ENCODE measurements around the gene RCOR1.
"Not testable (repeated sequence)": the region's sequence is repeated elsewhere in the genome, so short reads cannot be mapped to it uniquely, and the experiment has no call there.

RCOR1 gene

DNA sequence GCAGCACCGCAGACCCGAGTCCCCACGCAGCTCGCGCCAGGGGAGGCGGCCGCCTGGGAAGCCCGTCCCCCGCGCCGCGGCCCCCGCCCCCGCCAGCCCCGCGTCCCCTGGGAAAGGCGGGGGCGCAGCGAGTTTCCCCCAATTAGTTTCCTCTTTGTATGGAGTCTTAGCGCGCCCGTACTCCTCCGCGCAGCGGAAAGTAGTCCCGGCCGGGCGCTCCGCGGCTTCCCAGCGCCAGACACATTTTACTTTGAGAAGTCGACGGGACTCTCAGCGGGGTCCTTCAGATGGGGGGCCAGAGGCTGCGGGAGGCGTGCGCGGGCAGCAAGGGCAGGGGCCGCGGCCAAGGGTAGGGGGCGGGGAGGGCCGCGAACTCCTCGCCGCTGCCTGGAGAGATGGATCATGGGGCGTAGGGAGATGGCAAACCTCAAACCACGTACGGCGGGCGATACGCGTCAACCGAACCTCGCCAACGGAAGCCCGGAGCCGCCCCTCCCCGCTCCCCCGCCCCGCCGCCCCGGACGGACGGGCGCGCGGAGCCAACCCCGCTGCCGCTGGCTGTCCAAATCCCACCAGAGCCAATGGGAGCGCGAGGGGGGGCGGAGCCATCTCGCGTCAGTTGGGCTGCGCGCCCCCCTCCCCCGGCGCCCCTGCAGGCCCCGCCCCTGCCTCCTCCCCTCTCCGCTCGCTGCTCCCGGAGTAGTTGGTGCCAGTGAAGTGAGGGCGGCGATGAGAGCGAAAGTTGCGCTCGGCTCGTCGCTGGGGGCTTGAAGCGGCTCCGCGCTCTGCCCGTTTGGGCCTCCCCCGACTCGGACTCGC, at the start of gene RCOR1:
Gene RCOR1 (plus strand): TSS at position 706 of the 819 bp plus-strand sequence. CDS start 238 bp downstream, outside the sequence.
- DNase-seq = peak; percentile 95 to 98

DNA sequence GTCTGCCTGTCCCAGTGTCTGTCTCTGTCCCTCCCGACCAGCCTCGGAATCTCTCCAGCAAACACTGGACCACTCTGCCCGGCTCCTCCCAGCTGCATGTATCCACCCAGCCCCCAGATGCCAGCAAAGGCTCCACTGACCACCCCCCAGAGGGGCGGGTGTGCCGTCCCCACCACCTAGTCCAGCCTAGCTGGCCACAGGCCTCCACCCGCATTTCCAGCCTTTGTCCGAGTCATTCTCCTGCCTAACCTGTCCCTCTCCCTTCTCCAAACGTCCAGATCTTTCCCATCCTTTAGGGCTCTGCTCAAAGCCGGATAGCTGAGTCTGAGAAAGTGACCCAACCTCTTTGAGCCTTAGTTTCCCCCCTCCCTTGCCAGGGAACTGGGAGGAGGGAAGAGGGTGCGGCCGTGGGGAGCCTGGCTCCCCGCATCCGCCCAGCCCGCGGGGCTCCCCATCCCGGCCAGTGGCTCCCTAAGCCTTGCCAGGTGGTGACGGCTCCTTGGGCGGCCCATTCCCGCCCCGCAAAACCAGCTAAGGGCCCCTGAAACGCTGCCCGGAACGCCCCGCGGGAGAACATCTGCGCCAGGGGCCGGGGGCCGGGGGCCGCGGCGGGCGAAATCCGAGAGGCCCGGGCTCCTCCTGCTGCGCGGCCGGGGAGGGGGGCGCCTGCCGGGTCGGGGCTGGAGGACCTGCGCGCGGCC, 48.3 kb upstream of the RCOR1 start:
- no peak for DNase-seq

DNA sequence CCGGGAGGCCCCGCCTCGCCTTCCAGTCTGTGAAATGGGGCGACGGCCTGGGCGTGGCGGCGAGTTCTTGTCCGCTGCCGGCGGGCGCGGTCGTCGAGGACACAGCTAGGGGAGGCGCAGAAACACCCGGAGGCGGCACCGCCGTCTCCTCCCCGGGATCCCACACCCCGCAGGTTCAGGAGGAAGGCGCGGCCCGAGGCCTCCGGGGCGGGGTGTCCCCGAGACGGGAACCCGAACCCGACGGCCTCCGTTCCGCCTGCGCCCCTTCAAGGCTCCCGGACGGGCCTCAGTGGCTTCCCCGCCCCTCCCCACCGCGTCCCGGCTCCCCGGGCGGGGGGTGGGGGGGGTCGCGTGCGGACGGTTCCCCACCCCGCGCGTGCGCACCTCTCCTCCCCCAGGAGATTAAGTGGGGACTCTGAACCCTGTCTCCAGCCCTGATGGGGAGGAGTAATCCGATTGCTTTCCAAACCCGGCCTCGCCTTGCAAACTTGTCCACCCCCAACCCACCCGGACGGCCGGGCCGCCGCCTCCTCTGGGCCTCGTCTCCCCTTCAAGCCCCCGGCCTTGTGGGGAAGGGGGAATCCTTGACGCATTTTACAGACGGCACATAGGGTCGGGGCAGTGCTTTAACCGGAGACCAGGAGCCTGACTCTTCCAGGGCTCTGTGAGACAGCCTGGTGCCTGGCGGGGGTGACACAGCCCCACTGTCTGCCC, 47.5 kb upstream of the RCOR1 start:
- no peak for DNase-seq

DNA sequence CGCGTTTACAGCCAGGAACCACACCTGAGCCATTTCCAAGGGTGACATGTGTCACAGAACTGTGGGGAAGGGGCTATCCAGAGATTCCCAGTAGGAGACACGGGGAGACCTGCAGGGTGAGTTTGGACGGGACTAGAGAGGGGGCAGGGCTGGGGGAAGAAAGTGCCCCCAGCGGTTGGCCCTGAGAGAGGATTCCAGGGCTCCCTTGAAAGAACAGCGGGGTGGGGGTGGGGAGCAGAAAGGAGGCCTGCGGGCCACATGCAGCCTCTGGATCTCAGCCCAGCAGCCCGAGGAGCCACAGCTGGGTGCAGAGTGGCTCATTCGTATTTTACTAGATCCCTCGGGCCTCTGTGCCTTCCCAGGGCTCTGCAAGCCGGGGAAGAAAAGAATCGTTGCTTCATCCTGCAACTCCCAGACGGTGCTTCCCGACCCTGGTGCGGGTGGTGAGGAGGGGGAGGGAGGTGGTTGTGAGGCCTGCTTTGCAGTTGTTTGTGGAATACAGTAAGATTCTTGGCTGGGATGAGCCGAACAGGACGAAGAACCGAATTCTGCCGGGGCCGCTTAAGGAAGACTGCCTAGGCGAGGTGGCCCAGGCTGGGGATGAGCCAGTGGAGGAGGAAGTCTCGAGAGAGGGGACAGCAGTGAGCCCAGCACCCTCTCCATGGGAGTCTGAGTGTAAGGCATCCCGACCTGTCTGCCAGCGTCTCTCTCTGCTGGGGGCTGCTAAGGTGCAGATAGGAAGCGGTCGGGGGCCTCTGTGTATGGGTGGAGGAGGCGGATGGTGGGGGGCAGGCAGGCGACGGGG, 46.8 kb upstream of the RCOR1 start:
- DNase-seq = no peak

DNA sequence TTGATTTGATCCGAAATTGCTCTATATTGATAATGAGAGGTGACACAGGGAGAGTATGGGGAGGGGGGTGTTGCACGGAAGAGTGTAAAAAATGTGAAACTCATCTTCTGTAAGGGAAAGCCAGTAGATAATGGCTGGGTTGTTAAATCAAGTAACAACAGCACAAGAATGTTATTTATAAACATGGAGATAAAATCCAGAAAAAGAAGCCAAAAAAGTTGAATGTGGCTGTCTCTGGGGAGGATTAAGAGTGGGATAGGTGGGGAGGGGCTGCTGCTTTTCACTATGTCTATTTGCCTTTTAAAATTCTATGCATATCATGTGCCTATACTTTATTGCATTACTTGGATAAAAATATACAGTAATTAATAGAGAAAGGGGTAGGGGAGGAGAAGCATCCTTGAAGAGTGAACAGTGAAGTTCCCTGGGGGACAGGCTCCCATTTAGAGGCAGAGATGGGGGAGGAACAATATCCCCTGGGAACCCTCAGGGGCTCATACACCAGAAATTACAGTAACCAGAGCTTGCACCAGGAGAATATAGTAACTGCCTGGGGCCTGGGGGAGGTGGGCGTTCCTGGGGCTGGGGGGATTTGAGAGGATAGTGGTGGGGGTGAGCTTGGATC, 43.7 kb upstream of the RCOR1 start:
- DNase-seq = no peak

DNA sequence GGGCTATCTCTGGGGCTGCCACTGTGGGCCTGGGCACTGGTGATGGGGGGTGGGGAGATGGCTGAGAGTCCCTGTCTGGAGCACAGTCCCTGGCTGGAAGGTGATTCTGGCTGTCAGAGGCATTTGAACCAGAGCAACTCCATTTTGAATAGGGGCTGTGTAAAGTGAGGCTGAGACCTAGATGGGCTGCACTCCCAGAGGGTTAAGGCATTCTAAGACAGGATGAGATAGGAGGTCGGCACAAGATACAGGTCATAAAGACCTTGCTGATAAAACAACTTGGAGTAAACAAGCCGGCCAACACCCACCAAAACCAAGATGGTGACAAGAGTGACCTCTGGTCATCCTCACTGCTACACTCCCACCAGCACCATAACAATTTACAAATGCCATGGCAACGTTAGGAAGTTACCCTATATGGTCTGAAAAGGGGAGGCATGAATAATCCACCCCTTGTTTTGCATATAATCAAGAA, 41.5 kb upstream of the RCOR1 start:
- DNase-seq = not testable (repeated sequence)

DNA sequence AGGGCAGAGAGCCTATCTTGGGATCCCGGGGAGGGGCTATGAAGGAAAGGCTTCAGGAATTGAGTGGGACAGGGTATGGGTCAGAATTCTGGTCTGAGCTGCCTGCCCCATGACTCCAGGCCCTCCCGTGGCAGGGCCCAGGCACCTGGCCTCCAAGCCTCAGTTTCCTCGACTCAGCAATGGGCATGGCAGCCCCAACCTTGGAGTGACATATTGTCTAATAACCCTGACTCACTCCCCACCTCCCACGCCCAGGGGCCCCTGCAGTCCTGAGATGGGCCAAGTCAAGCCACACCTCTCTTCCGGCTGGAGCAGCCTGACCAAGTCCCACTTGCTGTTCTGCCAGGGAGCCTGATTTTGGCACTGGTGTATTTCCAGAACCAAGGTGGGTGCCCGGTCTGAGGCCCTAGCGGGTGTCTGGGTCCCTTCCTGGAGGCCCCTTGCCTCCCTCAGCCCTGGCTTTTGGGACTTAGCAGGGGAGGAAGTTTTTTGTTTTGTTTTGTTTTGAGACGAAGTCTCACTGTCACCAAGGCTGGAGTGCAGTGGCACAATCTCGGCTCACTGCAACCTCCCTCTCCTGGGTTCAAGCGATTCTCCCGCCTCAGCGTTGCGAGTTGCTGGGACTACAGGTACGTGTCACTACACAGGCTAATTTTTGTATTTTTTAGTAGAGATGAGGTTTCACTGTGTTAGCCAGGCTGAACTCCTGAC, 40.3 kb upstream of the RCOR1 start:
- no peak for DNase-seq

DNA sequence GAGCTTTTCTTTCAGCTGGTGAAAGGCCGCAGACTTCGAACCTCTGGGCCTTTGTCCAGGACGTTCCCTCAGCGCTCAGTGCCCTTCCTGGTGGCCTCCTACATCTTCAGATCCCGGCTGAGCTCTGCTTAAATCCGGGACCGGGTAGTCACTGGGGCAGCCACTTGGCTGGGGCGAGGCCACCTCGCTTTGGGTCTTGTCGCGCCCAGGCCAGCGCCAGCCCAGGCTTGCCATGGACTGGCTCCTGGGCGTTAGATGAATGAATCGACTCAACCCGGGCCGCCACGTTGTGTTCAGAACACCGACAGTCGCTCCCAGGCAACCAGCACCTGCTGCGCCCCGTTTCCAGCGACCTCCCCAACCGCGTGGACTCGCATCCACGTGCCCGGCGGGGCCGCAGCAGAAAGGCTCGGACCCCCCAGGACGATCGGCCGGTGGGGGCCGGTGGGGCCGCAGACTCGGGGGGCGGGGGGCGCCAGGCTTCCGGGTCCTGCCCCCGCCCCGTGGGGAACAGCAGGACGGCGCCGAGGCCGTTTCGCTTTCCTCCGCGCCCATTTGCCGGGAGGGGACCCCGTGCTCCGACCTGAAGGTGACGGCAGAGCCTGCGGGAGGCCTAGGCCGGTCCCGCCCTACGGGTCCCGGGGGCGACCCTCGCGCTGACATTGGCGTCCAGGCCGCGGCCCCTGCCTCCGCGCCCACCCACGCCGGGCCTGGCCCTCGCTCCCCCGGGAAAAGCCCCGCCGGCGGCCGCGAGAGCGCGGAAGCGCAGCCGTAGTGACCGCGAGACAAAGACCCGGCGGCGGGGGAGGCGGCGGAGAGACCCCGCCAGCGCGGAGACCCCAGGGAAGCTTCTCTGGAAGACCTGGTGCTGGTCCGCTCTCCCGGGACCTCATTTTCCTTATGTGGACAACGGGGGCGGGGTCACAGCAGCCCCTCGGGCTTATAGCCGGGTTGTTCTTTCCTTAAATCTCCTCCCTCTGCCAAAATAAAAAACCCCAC, 37.3 kb upstream of the RCOR1 start:
- DNase-seq = no peak

DNA sequence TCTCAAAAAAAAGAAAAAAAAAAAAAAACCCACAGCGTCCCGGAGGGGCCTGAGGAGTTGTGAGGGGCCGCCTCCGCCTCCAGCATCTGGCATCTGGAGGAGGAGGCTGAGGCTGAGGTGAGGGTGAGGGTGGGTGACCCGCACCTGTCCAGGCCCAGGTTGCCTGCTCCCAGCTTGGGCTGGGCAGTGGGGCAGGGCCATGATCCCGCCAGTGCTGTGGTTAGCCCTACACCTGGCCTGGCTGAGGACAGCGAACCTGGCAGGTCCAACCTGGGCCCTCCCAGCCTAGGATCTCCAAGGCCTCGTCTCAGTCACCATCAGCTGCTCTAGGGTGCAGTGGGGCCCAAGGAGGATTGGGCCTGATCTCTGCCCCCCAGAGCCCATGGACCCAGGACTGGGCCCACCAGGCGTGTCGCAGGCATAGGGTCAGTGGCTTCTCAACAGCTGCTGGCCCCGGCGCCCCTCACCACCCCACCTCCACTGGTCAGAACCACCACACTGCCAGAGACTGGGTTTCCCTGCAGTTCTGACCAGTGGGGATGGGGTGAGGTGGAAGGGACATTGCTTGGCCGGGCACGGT, 36.3 kb upstream of the RCOR1 start:
- DNase-seq = no peak

DNA sequence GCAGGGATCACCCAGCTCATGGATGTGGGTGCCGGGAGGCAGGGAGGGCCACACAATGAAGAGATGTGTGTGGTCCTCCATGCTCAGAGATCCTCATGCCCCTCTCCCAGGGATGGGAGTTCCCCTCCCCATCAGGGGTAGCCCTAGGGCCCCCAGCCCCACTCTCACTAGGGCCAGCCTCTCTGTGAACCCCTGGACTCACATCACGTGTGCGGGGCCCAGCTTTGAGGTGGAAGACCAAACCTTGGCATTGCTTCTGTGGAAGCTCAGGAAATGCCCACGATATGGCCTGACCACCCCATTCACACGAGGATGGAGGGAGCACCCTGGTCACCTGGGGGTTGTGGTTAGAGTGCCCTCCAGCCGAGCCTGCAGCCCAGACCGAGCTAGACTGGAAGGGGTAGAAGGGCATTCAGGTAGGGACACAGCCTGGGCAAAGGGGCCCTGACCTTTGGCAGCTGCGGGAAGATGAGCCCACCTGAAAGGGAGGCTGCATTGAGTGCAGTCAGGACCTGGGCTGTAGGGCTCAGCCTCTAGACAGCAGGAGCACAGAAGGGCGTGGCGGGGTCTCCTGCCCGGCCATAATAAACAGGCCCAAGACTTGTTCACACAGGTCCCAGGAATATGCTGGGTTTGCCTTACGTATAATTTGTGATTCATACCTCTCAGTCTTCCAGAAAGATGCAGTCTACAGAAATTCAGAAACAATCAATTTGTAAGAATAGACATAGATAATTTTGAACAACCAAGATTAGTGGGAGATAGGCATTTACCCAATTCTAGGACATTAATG, 34.8 kb upstream of the RCOR1 start:
- DNase-seq = no peak

DNA sequence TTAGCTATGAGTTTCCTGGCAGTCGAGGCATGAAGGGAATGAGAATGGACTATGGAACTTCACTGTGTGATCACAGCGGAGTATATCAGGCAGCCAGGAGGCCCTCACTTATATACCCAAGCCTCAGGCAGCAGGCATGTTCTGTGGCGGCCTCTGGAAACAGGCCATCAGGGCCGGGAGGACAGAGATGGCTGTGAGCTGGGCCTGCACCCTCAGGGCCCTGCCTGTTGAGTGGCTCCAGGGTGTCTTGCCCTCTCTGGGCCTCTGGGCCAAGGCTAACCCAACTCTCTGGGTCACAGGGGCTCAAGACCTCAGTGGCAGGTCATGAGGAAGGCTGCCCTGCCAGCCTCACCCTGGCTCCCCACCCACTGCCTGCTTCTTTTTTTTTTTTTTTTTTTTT, 33.9 kb upstream of the RCOR1 start:
- no peak for DNase-seq

DNA sequence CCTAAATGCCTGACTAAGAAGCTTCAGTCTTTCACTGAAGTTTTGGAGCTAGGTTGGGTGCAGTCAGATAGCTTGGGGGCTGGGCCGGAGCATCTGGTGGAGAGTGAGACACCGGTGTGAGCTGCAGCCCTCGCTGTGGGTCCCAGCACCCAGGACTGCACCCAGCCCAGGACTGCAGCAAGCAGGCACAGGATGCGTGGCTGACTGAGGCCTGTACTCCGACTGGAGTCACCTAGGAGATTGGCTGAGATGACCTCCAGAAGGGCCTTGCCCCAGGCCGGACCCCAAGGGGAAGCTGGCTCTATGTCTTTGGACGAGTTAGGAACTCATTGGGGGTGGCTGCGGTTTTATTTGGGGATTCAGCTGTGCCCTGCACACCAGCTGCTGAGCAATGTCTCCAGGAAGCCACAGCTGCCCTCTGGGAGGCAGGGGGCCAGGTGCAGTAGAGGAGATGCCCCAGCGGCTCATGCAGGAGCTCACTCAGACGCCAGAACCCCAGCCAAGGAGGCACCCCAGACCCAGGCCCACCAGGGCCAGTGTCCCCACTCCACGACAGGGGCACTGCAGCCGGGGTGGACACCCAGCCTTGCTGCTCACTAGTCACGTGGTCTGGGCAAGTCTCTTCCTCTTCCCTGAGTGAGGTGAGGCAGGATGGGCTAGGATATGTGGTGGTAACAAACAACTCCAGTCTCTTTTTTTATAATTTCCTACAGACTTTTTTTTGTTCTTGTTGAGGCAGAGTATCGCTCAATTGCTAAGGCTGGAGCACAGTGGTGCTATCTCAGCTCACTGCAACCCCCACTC, 31.8 kb upstream of the RCOR1 start:
- DNase-seq = no peak

DNA sequence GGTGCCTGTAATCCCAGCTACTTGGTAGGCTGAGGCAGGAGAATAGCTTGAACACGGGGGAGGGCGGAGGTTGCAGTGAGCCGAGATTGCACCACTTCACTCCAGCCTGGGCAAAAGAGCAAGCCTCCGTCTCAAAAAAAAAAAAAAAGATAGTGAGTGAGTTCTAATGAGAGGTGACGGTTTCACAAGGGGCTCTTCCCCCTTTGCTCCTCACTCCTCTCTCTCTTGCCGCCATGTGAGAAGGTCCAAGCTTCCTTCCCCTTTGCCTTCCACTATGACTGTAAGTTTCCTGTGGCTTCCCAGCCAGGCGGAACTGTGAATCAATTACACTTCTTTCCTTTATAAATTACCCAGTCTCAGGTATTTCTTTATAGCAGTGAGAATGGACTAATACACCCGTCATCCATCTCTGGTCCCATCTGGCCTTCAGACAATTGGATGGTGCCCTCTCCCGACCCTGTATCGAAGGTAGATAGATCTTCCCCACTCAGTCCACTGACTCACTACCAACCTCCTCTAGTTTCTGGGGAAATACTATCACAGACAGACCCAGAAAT, 27.0 kb upstream of the RCOR1 start:
- no peak for DNase-seq

DNA sequence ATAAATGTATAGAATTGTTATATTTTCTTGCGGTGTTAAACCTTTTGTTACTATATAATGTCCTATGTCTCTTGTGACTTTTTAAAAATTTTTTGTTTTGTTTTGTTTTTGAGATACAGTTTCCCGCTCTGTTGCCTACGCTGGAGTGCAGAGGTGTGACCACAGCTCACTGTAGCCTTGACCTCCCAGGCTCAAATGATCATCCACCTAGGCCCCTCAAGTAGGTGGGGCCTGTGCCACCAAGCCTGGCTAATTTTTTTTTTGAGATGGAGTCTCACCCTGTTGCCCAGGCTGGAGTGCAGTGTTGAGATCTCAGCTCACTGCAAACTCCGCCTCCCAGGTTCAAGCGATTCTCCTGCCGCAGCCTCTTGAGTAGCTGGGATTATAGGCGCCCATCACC, 26.5 kb upstream of the RCOR1 start:
- DNase-seq = no peak

DNA sequence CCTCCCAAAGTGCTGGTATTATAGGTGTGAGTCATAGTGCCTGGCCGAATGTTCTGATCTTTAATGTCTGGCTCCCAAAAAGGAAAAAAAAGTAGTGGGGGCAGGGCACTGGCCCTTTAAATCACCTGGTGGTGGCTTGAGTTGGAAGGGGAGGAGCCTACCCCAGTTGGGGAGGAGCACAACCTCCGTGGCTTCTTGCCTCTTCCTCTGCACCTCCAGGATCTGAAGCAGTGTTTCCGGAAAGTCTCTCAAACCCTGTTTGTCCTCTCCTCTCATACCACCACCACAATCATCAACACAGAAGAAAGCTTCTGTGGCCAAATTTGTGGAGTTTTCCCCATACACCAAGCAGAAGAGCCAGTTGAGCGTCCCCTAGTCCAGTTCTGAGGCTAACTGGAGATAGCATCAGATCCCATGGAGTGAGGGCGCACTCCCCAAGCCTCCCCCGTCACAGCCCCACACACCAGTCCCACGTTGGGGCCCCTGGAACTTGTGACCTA, 24.3 kb upstream of the RCOR1 start:
- no peak for DNase-seq

DNA sequence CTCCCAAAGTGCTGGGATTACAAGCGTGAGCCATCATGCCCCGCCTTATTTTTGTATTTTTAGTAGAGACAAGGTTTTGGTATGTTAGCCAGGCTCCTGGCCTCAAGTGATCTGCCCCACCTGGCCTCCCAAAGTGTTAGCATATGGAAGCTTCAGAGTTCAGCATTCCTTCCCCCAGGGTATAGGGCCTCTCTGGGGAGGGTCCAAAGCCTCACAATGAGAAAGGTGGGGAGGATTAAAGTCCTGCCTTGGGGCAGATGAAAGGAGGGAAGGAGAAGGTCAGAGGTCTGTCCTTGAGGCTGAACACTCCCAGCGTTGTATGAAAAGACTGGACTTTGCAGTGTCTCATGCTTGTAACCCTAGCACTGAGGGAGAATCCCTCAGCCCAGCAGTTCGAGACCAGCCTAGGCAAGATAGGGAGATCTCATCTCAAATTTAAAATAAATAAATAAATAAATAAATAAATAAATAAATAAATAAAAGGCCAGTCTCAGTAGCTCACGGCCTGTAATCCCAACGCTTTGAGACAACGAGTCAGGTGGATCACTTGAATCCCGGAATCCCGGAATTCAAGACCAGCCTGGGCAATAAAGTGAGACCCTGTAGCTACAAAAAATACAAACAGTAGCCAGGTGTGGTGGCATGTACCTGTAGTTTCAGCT, 22.0 kb upstream of the RCOR1 start:
- DNase-seq = no peak

DNA sequence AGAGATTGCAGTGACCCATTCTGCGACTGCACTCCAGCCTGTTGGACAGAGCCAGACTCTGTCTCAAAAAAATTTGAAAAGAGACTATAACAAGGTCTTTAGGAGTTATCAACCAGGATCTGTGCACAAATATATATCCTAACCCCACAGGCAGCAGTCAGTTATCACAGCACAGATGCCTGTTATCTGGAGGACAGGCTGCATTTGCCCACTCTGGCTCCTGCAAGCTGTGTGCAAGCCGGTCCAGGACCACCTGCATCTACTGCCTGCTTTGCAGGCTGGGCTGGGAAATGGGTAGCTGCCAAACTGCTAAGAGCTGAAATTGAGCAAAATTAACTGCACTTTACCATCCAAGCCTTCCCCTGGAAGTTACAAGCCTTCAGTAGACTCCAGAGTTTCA, 21.4 kb upstream of the RCOR1 start:
- DNase-seq = no peak
